Caco-2 (cell line): ENCODE results near the gene RFLNA. TPM values are rescaled to one million over a fixed set of nuclear protein-coding genes. Genes with fewer than 3 reads are reported as not detected.

ENCODE experiments used
- BruUV-seq: library from RNA; stranded (reverse); fragments of 400-500 nt; replicated peaks from 2 replicates; lab custom pipeline; 2021; lab: Mats Ljungman, UMichigan
- CTCF ChIA-PET: fragments of 300-600 bp; sonication (Branson Sonifier 250); formaldehyde crosslinking; loops from one replicate; lab custom pipeline; 2022; ENCODE audit warnings: antibody characterized with exemption; lab: Charles Lee
- POLR2A ChIA-PET: fragments of 300-600 bp; sonication (Branson Sonifier 250); formaldehyde crosslinking; loops from one replicate; lab custom pipeline; 2022; ENCODE audit warnings: antibody characterized with exemption; lab: Charles Lee
- DNase-seq, 2 experiments: peaks; one replicate each; pipeline versions ENCODE4 v3.0.0 to v3.0.0-alpha.2; 2020 to 2022
- H3K27me3 ChIP-seq: replicated peaks from 2 replicates; pipeline ENCODE4 v1.6.0; 2011; ENCODE audit warnings: low read length; ENCODE audit not compliant: control insufficient read depth, insufficient read depth
- H3K36me3 ChIP-seq: 2 replicates; pipeline ENCODE4 v1.5.1; 2011; ENCODE audit warnings: low read length; ENCODE audit not compliant: control insufficient read depth, insufficient read depth
- H3K4me1 ChIP-seq: fragments of 250-450 bp; sonication (Bioruptor Pico); 2 replicates; pipeline ENCODE4 v1.5.1; 2020; ENCODE audit warnings: mild to moderate bottlenecking
- H3K4me3 ChIP-seq: 2 replicates; pipeline ENCODE4 v1.5.1; 2011; ENCODE audit warnings: low read depth, mild to moderate bottlenecking, control low read depth, low read length
- H3K9me3 ChIP-seq: fragments of 250-450 bp; sonication (Bioruptor Pico); 2 replicates; pipeline ENCODE4 v1.5.1; 2020; ENCODE audit warnings: mild to moderate bottlenecking, moderate library complexity
- H3K27ac Mint-ChIP-seq: one replicate; pipeline ENCODE4 v1.8.0; 2022; ENCODE audit warnings: mixed read lengths; ENCODE audit not compliant: unreplicated experiment
- H3K27me3 Mint-ChIP-seq: one replicate; pipeline ENCODE4 v1.8.0; 2022; ENCODE audit warnings: mixed read lengths; ENCODE audit not compliant: insufficient read depth, unreplicated experiment
- H3K36me3 Mint-ChIP-seq: one replicate; pipeline ENCODE4 v1.8.0; 2022; ENCODE audit warnings: mild to moderate bottlenecking, mixed read lengths; ENCODE audit not compliant: insufficient read depth, unreplicated experiment
- H3K4me1 Mint-ChIP-seq: one replicate; pipeline ENCODE4 v1.8.0; 2022; ENCODE audit warnings: low read depth, mixed read lengths; ENCODE audit not compliant: unreplicated experiment
- H3K4me3 Mint-ChIP-seq: one replicate; pipeline ENCODE4 v1.8.0; 2022; ENCODE audit warnings: mild to moderate bottlenecking, moderate library complexity, mixed read lengths; ENCODE audit not compliant: unreplicated experiment
- H3K9me3 Mint-ChIP-seq: one replicate; pipeline ENCODE4 v1.8.0; 2022; ENCODE audit warnings: mixed read lengths; ENCODE audit not compliant: unreplicated experiment
- CTCF ChIP-seq, 2 experiments: fragments of 200-600 bp in 1 of 2; IDR thresholded peaks; 1 replicate in 1 of 2; 2 replicates in 1 of 2; pipeline versions ENCODE4 v1.5.1 to v1.8.0; 2011 to 2022; ENCODE audit warnings: antibody characterized with exemption in 1 of 2, control low read depth in 1 of 2, inconsistent platforms in 1 of 2, low read depth in 1 of 2, low read length in 1 of 2, mild to moderate bottlenecking in 1 of 2, moderate library complexity in 1 of 2; ENCODE audit not compliant: insufficient read depth in 1 of 2, severe bottlenecking in 1 of 2, unreplicated experiment in 1 of 2
- intact Hi-C: fragments of 100-400 bp; cut with micrococcal nuclease; formaldehyde crosslinking; loops from one replicate; pipeline ENCODE4 v1.10.0; 2022; ENCODE audit not compliant: unreplicated experiment
- total RNA-seq: library from RNA; stranded (reverse); gene quantifications from 2 replicates; pipeline ENCODE4 v1.2.3, GENCODE V29; 2022

The RFLNA gene
- total RNA-seq, 1 experiment from 2014 or later = 15.4 TPM

GRCh38 chr12:124248941-124249825 is 45.7 kb upstream of the RFLNA start:
- intact Hi-C loops = no loop called here
- no TSS peak for BruUV-seq

GRCh38 chr12:124251186-124251585 is 43.7 kb upstream of the RFLNA start:
- ChIA-PET POLR2A (no interaction called here), CTCF (no interaction called here)
- Histone ChIP-seq H3K36me3 (no peaks in the 10 kb centered on the region), H3K9me3 (peaks cover 5% of the 10 kb centered on the region), H3K27me3 (no peaks in the 10 kb centered on the region), H3K4me3 (no peak overlapping the region), H3K4me1 (peaks cover under 1% of the 10 kb centered on the region; the same call in 1 of the 2 replicates)
- no peak for TF ChIP-seq CTCF (IDR thresholded peaks at IDR 0.05; ENCODE audit: insufficient read depth in 1 of 2, low read depth in 1 of 2, low read length in 1 of 2, severe bottlenecking in 1 of 2, unreplicated experiment in 1 of 2)
- no TSS peak for BruUV-seq
- H3K36me3 Mint-ChIP-seq = no peaks in the 10 kb centered on the region
- no peaks in the 10 kb centered on the region for H3K27me3 Mint-ChIP-seq
- no peak for DNase-seq
- no peak overlapping the region for H3K27ac Mint-ChIP-seq
- no peaks in the 10 kb centered on the region for H3K9me3 Mint-ChIP-seq
- peaks cover 3% of the 10 kb centered on the region for H3K4me1 Mint-ChIP-seq
- H3K4me3 Mint-ChIP-seq = no peak overlapping the region
- intact Hi-C loops = no loop called here

More at GRCh38 chr12:124248941-124249825, 45.7 kb upstream of the RFLNA start:
- ChIA-PET CTCF (no interaction called here), POLR2A (no interaction called here)
- H3K4me1 Mint-ChIP-seq = no peaks in the 10 kb centered on the region
- Histone ChIP-seq H3K36me3 (no peaks in the 10 kb centered on the region), H3K27me3 (no peaks in the 10 kb centered on the region), H3K4me3 (no peak overlapping the region), H3K4me1 (peaks cover 8% of the 10 kb centered on the region; the same call in 1 of the 2 replicates), H3K9me3 (peaks cover 5% of the 10 kb centered on the region)
- no peak overlapping the region for H3K4me3 Mint-ChIP-seq
- no peaks in the 10 kb centered on the region for H3K36me3 Mint-ChIP-seq
- no peaks in the 10 kb centered on the region for H3K9me3 Mint-ChIP-seq
- H3K27me3 Mint-ChIP-seq = no peaks in the 10 kb centered on the region
- no peak for TF ChIP-seq CTCF (IDR thresholded peaks at IDR 0.05; ENCODE audit: insufficient read depth in 1 of 2, low read depth in 1 of 2, low read length in 1 of 2, severe bottlenecking in 1 of 2, unreplicated experiment in 1 of 2)
- no peak overlapping the region for H3K27ac Mint-ChIP-seq
- DNase-seq = no peak

GRCh38 chr12:124252964-124253363 is 41.9 kb upstream of the RFLNA start:
- TF ChIP-seq CTCF (IDR thresholded peaks at IDR 0.05; ENCODE audit: insufficient read depth in 1 of 2, low read depth in 1 of 2, low read length in 1 of 2, severe bottlenecking in 1 of 2, unreplicated experiment in 1 of 2) = no peak
- no TSS peak for BruUV-seq
- H3K27me3 ChIP-seq = no peaks in the 10 kb centered on the region

More at GRCh38 chr12:124252964-124253363, 41.9 kb upstream of the RFLNA start:
- POLR2A ChIA-PET = no interaction called here
- no peak overlapping the region for H3K4me3 ChIP-seq
- Mint-ChIP-seq H3K36me3 (no peaks in the 10 kb centered on the region), H3K9me3 (no peaks in the 10 kb centered on the region), H3K27me3 (no peaks in the 10 kb centered on the region), H3K27ac (no peak overlapping the region), H3K4me1 (peaks cover 13% of the 10 kb centered on the region), H3K4me3 (no peak overlapping the region)
- intact Hi-C loops = no loop called here
- H3K36me3 ChIP-seq = no peaks in the 10 kb centered on the region
- H3K9me3 ChIP-seq = no peaks in the 10 kb centered on the region
- CTCF ChIA-PET = no interaction called here
- H3K4me1 ChIP-seq = no peaks in the 10 kb centered on the region
- DNase-seq = no peak
